ENCODE data around the gene PTPRO. TPM values are rescaled to one million over a fixed set of nuclear protein-coding genes. Genes with fewer than 3 reads are reported as not detected.

Gene PTPRO
- total RNA-seq, 4 donors from 2014 or later: 0.52 to 5.0 (median 1.0) TPM

GRCh38 chr12:15474766-15475165 is 152.5 kb downstream of the PTPRO start:
- H3K27ac ChIP-seq (replicated peaks in 1 of 4): no peak overlapping the region
- no peak for DNase-seq (ENCODE audit: extremely low spot score)
- intact Hi-C loops (cut with DNase I): no loop called here
- no peak for TF ChIP-seq CTCF (IDR thresholded peaks at IDR 0.05)
- no peak for TF ChIP-seq POLR2A (IDR thresholded peaks at IDR 0.05; ENCODE audit: low read depth)
- no peak for TF ChIP-seq EP300 (IDR thresholded peaks at IDR 0.05)
- TF ChIP-seq POLR2AphosphoS5 (IDR thresholded peaks at IDR 0.05): no peak
- no peaks in the 10 kb centered on the region for H3K9me3 ChIP-seq
- no peaks in the 10 kb centered on the region for H3K4me1 ChIP-seq
- 40% methylated on average over 6 of the region's 6 CpGs for WGBS
- no peak overlapping the region for H3K4me3 ChIP-seq
- no peaks in the 10 kb centered on the region for H3K36me3 ChIP-seq
- no peaks in the 10 kb centered on the region for H3K27me3 ChIP-seq

GRCh38 chr12:15477761-15478160 is 155.5 kb downstream of the PTPRO start:
- no peak for TF ChIP-seq POLR2AphosphoS5 (IDR thresholded peaks at IDR 0.05)
- no peak for TF ChIP-seq EP300 (IDR thresholded peaks at IDR 0.05)
- TF ChIP-seq POLR2A (IDR thresholded peaks at IDR 0.05; ENCODE audit: low read depth): no peak
- TF ChIP-seq CTCF (IDR thresholded peaks at IDR 0.05): no peak
- intact Hi-C loops (cut with DNase I): no loop called here
- no peaks in the 10 kb centered on the region for H3K4me1 ChIP-seq
- H3K4me3 ChIP-seq: no peak overlapping the region
- no peaks in the 10 kb centered on the region for H3K36me3 ChIP-seq
- no peaks in the 10 kb centered on the region for H3K9me3 ChIP-seq
- no peaks in the 10 kb centered on the region for H3K27me3 ChIP-seq
- no peak for DNase-seq (ENCODE audit: extremely low spot score)
- no peak overlapping the region for H3K27ac ChIP-seq (replicated peaks in 1 of 4)
- WGBS: 75% methylated on average over 1 of the region's 1 CpG

- H3K36me3 ChIP-seq: no peaks in the 10 kb centered on the region
- TF ChIP-seq POLR2AphosphoS5 (IDR thresholded peaks at IDR 0.05) (no peak), POLR2A (IDR thresholded peaks at IDR 0.05; ENCODE audit: low read depth) (no peak), EP300 (IDR thresholded peaks at IDR 0.05) (no peak), CTCF (IDR thresholded peaks at IDR 0.05) (no peak)
- H3K27ac ChIP-seq (replicated peaks in 1 of 4): no peak overlapping the region
- H3K4me3 ChIP-seq: no peak overlapping the region
- 74% methylated on average over 2 of the region's 2 CpGs for WGBS
- H3K4me1 ChIP-seq: no peaks in the 10 kb centered on the region
- no peaks in the 10 kb centered on the region for H3K27me3 ChIP-seq
- no peak for DNase-seq (ENCODE audit: extremely low spot score)
- H3K9me3 ChIP-seq: no peaks in the 10 kb centered on the region
- intact Hi-C loops (cut with DNase I): no loop called here
Observed at GRCh38 chr12:15481846-15482245, 159.5 kb downstream of the PTPRO start.

- Histone ChIP-seq H3K27me3 (no peaks in the 10 kb centered on the region), H3K27ac (replicated peaks in 1 of 4) (no peak overlapping the region), H3K4me1 (no peaks in the 10 kb centered on the region), H3K36me3 (no peaks in the 10 kb centered on the region), H3K4me3 (no peak overlapping the region), H3K9me3 (no peaks in the 10 kb centered on the region)
- DNase-seq (ENCODE audit: extremely low spot score): no peak
- intact Hi-C loops (cut with DNase I): no loop called here
- TF ChIP-seq EP300 (IDR thresholded peaks at IDR 0.05) (no peak), POLR2A (IDR thresholded peaks at IDR 0.05; ENCODE audit: low read depth) (no peak), POLR2AphosphoS5 (IDR thresholded peaks at IDR 0.05) (no peak), CTCF (IDR thresholded peaks at IDR 0.05) (no peak)
- WGBS: 91% methylated on average over 3 of the region's 3 CpGs
Observed at GRCh38 chr12:15485466-15485865, 163.2 kb downstream of the PTPRO start.

GRCh38 chr12:15486859-15487258 is 164.6 kb downstream of the PTPRO start:
- H3K27ac ChIP-seq (replicated peaks in 1 of 4): no peak overlapping the region
- H3K4me3 ChIP-seq: no peak overlapping the region
- DNase-seq (ENCODE audit: extremely low spot score): no peak
- H3K36me3 ChIP-seq: no peaks in the 10 kb centered on the region
- no peaks in the 10 kb centered on the region for H3K9me3 ChIP-seq
- 81% methylated on average over 6 of the region's 6 CpGs for WGBS
- no peaks in the 10 kb centered on the region for H3K4me1 ChIP-seq
- no peaks in the 10 kb centered on the region for H3K27me3 ChIP-seq
- intact Hi-C loops (cut with DNase I): no loop called here
- TF ChIP-seq POLR2AphosphoS5 (IDR thresholded peaks at IDR 0.05): no peak

Data from esophagus muscularis mucosa (tissue), 4 donors.